ENCODE results near the gene ALK. TPM values are rescaled to one million over a fixed set of nuclear protein-coding genes. Genes with fewer than 3 reads are reported as not detected.

Gene ALK
- total and polyA plus RNA-seq, 2 experiments from 2014 or later: 0.35 TPM; not detected in 1

- no peak for TF ChIP-seq ZNF462 (CRISPR knock-in tag; IDR thresholded peaks at IDR 0.05)
- no peak for TF ChIP-seq STAT1 (IDR thresholded peaks at IDR 0.05; ENCODE audit: unreplicated experiment)
- TF ChIP-seq JUNB (IDR thresholded peaks at IDR 0.05; ENCODE audit: unreplicated experiment): no peak
- no peak for TF ChIP-seq EZH2phosphoT487 (IDR thresholded peaks at IDR 0.05; ENCODE audit: unreplicated experiment)
- TF ChIP-seq EZH2 (IDR thresholded peaks at IDR 0.05; ENCODE audit: low read depth, unreplicated experiment): no peak
- no peak for TF ChIP-seq POLR2AphosphoS5 (IDR thresholded peaks at IDR 0.05; ENCODE audit: low read depth)
- TF ChIP-seq, protein P1, sequence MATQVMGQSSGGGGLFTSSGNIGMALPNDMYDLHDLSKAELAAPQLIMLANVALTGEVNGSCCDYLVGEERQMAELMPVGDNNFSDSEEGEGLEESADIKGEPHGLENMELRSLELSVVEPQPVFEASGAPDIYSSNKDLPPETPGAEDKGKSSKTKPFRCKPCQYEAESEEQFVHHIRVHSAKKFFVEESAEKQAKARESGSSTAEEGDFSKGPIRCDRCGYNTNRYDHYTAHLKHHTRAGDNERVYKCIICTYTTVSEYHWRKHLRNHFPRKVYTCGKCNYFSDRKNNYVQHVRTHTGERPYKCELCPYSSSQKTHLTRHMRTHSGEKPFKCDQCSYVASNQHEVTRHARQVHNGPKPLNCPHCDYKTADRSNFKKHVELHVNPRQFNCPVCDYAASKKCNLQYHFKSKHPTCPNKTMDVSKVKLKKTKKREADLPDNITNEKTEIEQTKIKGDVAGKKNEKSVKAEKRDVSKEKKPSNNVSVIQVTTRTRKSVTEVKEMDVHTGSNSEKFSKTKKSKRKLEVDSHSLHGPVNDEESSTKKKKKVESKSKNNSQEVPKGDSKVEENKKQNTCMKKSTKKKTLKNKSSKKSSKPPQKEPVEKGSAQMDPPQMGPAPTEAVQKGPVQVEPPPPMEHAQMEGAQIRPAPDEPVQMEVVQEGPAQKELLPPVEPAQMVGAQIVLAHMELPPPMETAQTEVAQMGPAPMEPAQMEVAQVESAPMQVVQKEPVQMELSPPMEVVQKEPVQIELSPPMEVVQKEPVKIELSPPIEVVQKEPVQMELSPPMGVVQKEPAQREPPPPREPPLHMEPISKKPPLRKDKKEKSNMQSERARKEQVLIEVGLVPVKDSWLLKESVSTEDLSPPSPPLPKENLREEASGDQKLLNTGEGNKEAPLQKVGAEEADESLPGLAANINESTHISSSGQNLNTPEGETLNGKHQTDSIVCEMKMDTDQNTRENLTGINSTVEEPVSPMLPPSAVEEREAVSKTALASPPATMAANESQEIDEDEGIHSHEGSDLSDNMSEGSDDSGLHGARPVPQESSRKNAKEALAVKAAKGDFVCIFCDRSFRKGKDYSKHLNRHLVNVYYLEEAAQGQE (IDR thresholded peaks at IDR 0.05; ENCODE audit: unreplicated experiment): no peak
- no peak for TF ChIP-seq ETS1 (IDR thresholded peaks at IDR 0.05)
Observed at GRCh38 chr2:29700560-29700959, 220.8 kb downstream of the ALK start (continued).
